Osteocyte (in vitro differentiated cells): ENCODE data around the gene UBD. TPM values are rescaled to one million over a fixed set of nuclear protein-coding genes. Genes with fewer than 3 reads are reported as not detected.

ENCODE experiments used
- DNase-seq: peaks from one replicate; pipeline ENCODE4 v3.0.0; 2021; ENCODE audit warnings: mixed read lengths; ENCODE audit not compliant: unreplicated experiment; ENCODE audit errors: extremely low spot score
- H3K27ac Mint-ChIP-seq: one replicate; pipeline ENCODE4 v1.8.0; 2021; ENCODE audit warnings: mild to moderate bottlenecking, mixed read lengths; ENCODE audit not compliant: unreplicated experiment
- H3K27me3 Mint-ChIP-seq: one replicate; pipeline ENCODE4 v1.8.0; 2021; ENCODE audit warnings: mixed read lengths; ENCODE audit not compliant: unreplicated experiment
- H3K36me3 Mint-ChIP-seq: one replicate; pipeline ENCODE4 v1.8.0; 2021; ENCODE audit warnings: mixed read lengths; ENCODE audit not compliant: unreplicated experiment
- H3K4me1 Mint-ChIP-seq: one replicate; pipeline ENCODE4 v1.8.0; 2021; ENCODE audit warnings: mixed read lengths; ENCODE audit not compliant: unreplicated experiment
- H3K4me3 Mint-ChIP-seq: one replicate; pipeline ENCODE4 v1.8.0; 2021; ENCODE audit warnings: mild to moderate bottlenecking, moderate library complexity, mixed read lengths; ENCODE audit not compliant: unreplicated experiment
- H3K9me3 Mint-ChIP-seq: one replicate; pipeline ENCODE4 v1.8.0; 2021; ENCODE audit warnings: mixed read lengths; ENCODE audit not compliant: unreplicated experiment
- total RNA-seq: library from RNA; stranded (reverse); gene quantifications from 2 replicates; pipeline ENCODE4 v1.2.1, GENCODE V29; 2021
- TF ChIP-seq, protein P1 (sequence below): fragments of 200-600 bp; sonication (generic); IDR thresholded peaks from 2 replicates; pipeline ENCODE4 v1.5.0; 2021; ENCODE audit warnings: antibody characterized with exemption, mild to moderate bottlenecking, moderate library complexity

Gene UBD
- total RNA-seq, 1 donor from 2014 or later, result not detected

DNA sequence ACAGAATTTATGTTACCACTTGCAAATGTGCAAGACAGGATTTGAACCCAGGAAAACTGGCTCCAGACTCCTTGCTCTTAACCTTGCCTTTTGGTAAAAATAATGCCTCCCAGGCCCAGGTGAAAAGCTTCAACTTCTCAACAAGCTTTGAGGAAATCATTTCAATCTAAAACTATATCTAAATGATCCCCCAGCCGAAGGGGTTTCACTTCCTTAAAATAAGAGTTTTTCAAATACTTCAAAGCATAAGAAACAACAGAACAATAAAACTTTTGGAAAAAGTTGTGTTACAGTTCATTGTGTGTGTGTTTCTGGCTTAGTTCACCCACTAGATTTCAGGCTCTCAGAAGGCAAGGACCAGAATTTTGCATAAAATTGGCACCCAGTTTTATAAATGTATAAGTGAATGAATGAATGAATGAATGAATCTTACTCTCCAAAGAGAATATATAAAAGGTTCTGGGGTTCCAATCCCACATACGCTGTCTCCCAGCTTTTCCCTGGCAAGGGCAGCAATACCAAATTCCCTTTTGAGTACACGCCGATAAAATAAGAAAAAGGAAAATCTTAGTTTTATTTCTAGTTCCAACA, 30.8 kb upstream of the UBD start:
- no peak for DNase-seq
- TF ChIP-seq, protein P1, sequence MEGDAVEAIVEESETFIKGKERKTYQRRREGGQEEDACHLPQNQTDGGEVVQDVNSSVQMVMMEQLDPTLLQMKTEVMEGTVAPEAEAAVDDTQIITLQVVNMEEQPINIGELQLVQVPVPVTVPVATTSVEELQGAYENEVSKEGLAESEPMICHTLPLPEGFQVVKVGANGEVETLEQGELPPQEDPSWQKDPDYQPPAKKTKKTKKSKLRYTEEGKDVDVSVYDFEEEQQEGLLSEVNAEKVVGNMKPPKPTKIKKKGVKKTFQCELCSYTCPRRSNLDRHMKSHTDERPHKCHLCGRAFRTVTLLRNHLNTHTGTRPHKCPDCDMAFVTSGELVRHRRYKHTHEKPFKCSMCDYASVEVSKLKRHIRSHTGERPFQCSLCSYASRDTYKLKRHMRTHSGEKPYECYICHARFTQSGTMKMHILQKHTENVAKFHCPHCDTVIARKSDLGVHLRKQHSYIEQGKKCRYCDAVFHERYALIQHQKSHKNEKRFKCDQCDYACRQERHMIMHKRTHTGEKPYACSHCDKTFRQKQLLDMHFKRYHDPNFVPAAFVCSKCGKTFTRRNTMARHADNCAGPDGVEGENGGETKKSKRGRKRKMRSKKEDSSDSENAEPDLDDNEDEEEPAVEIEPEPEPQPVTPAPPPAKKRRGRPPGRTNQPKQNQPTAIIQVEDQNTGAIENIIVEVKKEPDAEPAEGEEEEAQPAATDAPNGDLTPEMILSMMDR, result no peak
- Mint-ChIP-seq H3K4me1 (no peaks in the 10 kb centered on the region), H3K27ac (no peak overlapping the region), H3K4me3 (no peak overlapping the region), H3K9me3 (no peaks in the 10 kb centered on the region), H3K36me3 (no peaks in the 10 kb centered on the region), H3K27me3 (peaks cover 20% of the 10 kb centered on the region)

DNA sequence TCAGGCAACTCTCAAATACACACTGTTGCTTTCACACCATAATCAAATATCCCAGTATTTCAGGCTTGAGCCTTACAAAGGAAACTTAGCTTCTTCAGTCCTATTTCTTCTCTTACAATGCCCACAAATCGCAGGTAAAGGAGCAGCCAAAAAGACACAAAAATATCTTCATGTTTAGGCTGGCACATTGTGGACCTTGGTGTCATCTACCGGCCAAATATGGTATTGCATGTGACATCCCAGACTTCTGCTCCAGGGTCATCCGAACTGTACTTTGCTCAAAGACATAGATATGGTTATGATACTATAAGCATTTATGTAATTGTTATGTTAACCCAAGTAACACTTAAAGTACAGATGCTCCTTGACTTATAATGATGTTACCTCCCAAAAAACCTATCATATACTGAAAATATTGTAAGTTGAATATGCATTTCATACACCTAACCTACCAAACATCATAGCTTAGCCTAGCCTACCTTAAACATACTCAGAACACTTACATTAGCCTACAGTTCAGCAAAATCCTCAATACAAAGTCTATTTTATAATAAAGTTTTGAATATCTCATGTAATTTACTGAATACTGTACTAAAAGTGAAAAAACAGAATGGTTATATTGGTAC, 30.0 kb upstream of the UBD start:
- TF ChIP-seq, protein P1, result peak; percentile 83
- no peak for DNase-seq
- Mint-ChIP-seq H3K4me1 (no peaks in the 10 kb centered on the region), H3K9me3 (no peaks in the 10 kb centered on the region), H3K4me3 (no peak overlapping the region), H3K27me3 (peaks cover 23% of the 10 kb centered on the region), H3K36me3 (no peaks in the 10 kb centered on the region), H3K27ac (no peak overlapping the region)

DNA sequence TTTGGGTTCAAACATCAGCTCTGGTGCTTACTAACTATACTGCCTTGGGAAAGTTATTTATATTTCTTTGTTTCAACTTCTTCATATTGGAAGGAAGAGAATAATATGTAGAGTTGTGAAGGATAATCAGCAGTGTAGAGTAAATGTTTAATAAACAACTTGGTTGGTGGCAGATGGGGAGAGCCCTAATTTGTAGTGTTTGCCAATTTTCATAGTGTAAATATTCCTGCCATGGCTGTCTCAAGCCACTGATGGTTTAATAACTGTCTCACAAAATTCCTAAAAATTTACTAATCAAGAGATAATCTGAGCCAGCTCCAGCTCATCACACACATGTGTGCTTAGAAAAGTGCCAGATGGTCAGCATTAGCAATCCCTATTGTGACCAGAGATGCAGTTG, 25.3 kb upstream of the UBD start, which contains the start of gene OR2H2:
OR2H2 (plus strand) TSS at position 301 of the 400 bp plus-strand sequence. CDS start 2,824 bp downstream, outside the sequence.
- peak; percentile 4 for DNase-seq
- Mint-ChIP-seq H3K27ac (no peak within 1 kb of the TSS), H3K4me1 (no peaks in the 10 kb centered on the region), H3K4me3 (no peak within 1 kb of the TSS), H3K9me3 (no peaks in the 10 kb centered on the region), H3K36me3 (no peaks in the 10 kb centered on the region), H3K27me3 (peaks cover 19% of the 10 kb centered on the region)
- TF ChIP-seq, protein P1, result no peak

DNA sequence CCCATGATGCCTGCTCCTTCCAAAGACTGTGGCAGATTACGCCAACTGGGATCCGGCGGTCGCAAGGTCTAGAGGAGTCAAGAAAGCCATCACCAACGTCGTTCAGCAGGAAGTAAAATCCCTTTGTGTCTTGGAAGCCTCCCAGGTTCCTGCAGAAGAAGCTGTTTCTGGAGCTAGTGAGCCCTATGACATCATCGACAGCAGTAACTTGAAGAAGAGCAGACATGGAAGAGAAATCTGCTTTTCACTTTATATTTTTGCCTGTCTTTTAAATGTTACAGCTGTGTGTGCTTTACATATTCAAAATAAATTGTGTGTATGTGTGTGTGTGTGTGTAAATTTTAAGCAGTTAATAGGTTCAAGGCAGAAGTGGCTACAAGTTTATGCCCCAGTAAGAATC, 18.0 kb upstream of the UBD start:
- Mint-ChIP-seq H3K4me1 (no peaks in the 10 kb centered on the region), H3K27me3 (peaks cover 16% of the 10 kb centered on the region), H3K4me3 (no peak overlapping the region), H3K36me3 (no peaks in the 10 kb centered on the region), H3K9me3 (no peaks in the 10 kb centered on the region), H3K27ac (no peak overlapping the region)
- DNase-seq, result no peak
- TF ChIP-seq, protein P1, result no peak

DNA sequence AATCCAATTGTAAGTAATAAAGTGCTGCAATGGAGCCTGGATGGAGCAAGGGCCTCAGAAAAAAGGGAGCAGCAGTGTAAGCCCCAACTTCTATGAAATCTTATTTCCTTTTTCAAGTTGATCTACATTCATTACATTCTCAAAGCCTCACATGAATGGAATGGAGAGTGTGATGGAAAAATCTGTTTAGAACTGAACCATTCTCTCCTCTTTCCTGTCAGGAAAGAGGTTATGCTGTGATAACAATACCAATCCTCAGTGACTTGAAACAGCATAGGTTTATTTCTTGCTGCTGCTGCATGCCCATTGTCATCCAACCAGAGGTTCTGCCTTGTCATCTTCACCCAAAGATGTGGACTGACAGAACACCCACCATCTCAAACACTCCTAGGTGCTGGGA, 16.5 kb upstream of the UBD start:
- Mint-ChIP-seq H3K27me3 (peaks cover 28% of the 10 kb centered on the region), H3K36me3 (no peaks in the 10 kb centered on the region), H3K4me1 (no peaks in the 10 kb centered on the region), H3K27ac (no peak overlapping the region), H3K9me3 (no peaks in the 10 kb centered on the region), H3K4me3 (no peak overlapping the region)
- DNase-seq, result no peak
- TF ChIP-seq, protein P1, result no peak
